MM.1S (cell line): ENCODE data around the gene PCDHGA2.
A peak's percentile ranks its signal among the peaks of the same experiment; 100 is the strongest.

ENCODE experiments used
- DNase-seq: peaks from one replicate; pipeline ENCODE4 v3.0.0-alpha.2; 2015
- H2AFZ ChIP-seq: fragments of 300-600 bp; sonication (generic); 2 replicates; pipeline ENCODE4 v1.6.0; 2016; ENCODE audit warnings: antibody characterized with exemption, low read length
- H3F3A ChIP-seq: fragments of 300-600 bp; sonication (generic); 2 replicates; pipeline ENCODE4 v1.6.1; 2016; ENCODE audit warnings: mild to moderate bottlenecking, antibody characterized with exemption, low read length, moderate library complexity, mixed read lengths; ENCODE audit not compliant: insufficient read depth
- H3K27ac ChIP-seq: fragments of 300-600 bp; sonication (generic); 2 replicates; pipeline ENCODE4 v1.5.1; 2016; ENCODE audit warnings: mild to moderate bottlenecking, low read length
- H3K27me3 ChIP-seq: fragments of 300-600 bp; sonication (generic); replicated peaks from 2 replicates; pipeline ENCODE4 v1.6.0; 2016; ENCODE audit warnings: low read length; ENCODE audit not compliant: insufficient read depth
- H3K36me3 ChIP-seq: fragments of 300-600 bp; sonication (generic); replicated peaks from 2 replicates; pipeline ENCODE4 v1.6.1; 2016; ENCODE audit warnings: mild to moderate bottlenecking, low read length, mixed read lengths; ENCODE audit not compliant: insufficient read depth
- H3K4me1 ChIP-seq: fragments of 300-600 bp; sonication (generic); 2 replicates; pipeline ENCODE4 v1.6.1; 2016; ENCODE audit warnings: low read length, mixed read lengths
- H3K4me2 ChIP-seq: fragments of 300-600 bp; sonication (generic); 2 replicates; pipeline ENCODE4 v1.6.0; 2016; ENCODE audit warnings: low read depth, low read length
- H3K4me3 ChIP-seq: fragments of 300-600 bp; sonication (generic); 2 replicates; pipeline ENCODE4 v1.5.1; 2016; ENCODE audit warnings: low read length, mixed read lengths
- H3K79me2 ChIP-seq: fragments of 300-600 bp; sonication (generic); 2 replicates; pipeline ENCODE4 v1.6.1; 2016; ENCODE audit warnings: mixed run types, low read length, mixed read lengths
- H3K9ac ChIP-seq: fragments of 300-600 bp; sonication (generic); 2 replicates; pipeline ENCODE4 v1.6.1; 2016; ENCODE audit warnings: low read length, mixed read lengths
- H3K9me2 ChIP-seq: fragments of 300-600 bp; sonication (generic); replicated peaks from 2 replicates; pipeline ENCODE4 v1.6.1; 2016; ENCODE audit warnings: mild to moderate bottlenecking, low read length, mixed read lengths; ENCODE audit not compliant: insufficient read depth
- H3K9me3 ChIP-seq: fragments of 300-600 bp; sonication (generic); replicated peaks from 2 replicates; pipeline ENCODE4 v1.6.1; 2016; ENCODE audit warnings: mild to moderate bottlenecking, low read length, mixed read lengths; ENCODE audit not compliant: insufficient read depth
- H4K20me1 ChIP-seq: fragments of 300-600 bp; sonication (generic); 2 replicates; pipeline ENCODE4 v1.6.1; 2016; ENCODE audit warnings: mild to moderate bottlenecking, low read length, moderate library complexity, mixed read lengths; ENCODE audit not compliant: insufficient read depth
- EZH2 ChIP-seq: fragments of 300-600 bp; sonication (generic); optimal IDR thresholded peaks from 2 replicates; pipeline ENCODE3; 2017; ENCODE audit warnings: low read depth, mild to moderate bottlenecking, antibody characterized with exemption, low read length, mixed read lengths
- EZH2phosphoT487 ChIP-seq: fragments of 300-600 bp; sonication (generic); IDR thresholded peaks from 2 replicates; pipeline ENCODE4 v1.6.1; 2018; ENCODE audit warnings: antibody characterized with exemption, low read length
- TF ChIP-seq, protein P1 (sequence below): fragments of 300-600 bp; sonication (generic); IDR thresholded peaks from 2 replicates; pipeline ENCODE4 v1.5.1; 2016; ENCODE audit warnings: antibody characterized with exemption, low read length, mixed read lengths

Gene PCDHGA2

GRCh38 chr5:141319699-141320098, 18.9 kb upstream of the PCDHGA2 start:
- H3K4me1 ChIP-seq = peaks cover 6% of the 10 kb centered on the region
- TF ChIP-seq EZH2 (no peak), EZH2phosphoT487 (no peak)
- TF ChIP-seq, protein P1, sequence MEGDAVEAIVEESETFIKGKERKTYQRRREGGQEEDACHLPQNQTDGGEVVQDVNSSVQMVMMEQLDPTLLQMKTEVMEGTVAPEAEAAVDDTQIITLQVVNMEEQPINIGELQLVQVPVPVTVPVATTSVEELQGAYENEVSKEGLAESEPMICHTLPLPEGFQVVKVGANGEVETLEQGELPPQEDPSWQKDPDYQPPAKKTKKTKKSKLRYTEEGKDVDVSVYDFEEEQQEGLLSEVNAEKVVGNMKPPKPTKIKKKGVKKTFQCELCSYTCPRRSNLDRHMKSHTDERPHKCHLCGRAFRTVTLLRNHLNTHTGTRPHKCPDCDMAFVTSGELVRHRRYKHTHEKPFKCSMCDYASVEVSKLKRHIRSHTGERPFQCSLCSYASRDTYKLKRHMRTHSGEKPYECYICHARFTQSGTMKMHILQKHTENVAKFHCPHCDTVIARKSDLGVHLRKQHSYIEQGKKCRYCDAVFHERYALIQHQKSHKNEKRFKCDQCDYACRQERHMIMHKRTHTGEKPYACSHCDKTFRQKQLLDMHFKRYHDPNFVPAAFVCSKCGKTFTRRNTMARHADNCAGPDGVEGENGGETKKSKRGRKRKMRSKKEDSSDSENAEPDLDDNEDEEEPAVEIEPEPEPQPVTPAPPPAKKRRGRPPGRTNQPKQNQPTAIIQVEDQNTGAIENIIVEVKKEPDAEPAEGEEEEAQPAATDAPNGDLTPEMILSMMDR = no peak
- peaks cover 34% of the 10 kb centered on the region for H3K79me2 ChIP-seq
- H3K36me3 ChIP-seq = peaks cover 22% of the 10 kb centered on the region
- peak overlapping the region; percentile 55 for H3K4me2 ChIP-seq
- peak overlapping the region; percentile 76 for H3K4me3 ChIP-seq
- H3K9me3 ChIP-seq = peaks cover 12% of the 10 kb centered on the region; the same call in 1 of the 2 replicates
- H3K27ac ChIP-seq = no peak overlapping the region
- no peaks in the 10 kb centered on the region for H4K20me1 ChIP-seq
- DNase-seq = no peak
- no peak overlapping the region for H3K9ac ChIP-seq
- H3K9me2 ChIP-seq = no peaks in the 10 kb centered on the region
- peaks cover 8% of the 10 kb centered on the region; the same call in 1 of the 2 replicates for H3F3A ChIP-seq
- H2AFZ ChIP-seq = no peak overlapping the region
- H3K27me3 ChIP-seq = 0 out of 2 replicates have a peak, but pooled peaks cover 5% of the 10 kb centered on the region

GRCh38 chr5:141320225-141321169, 18.1 kb upstream of the PCDHGA2 start, which contains the start of gene TAF7:
Gene TAF7, minus strand, starts transcription at chr5:141320784. Its CDS starts 740 bp downstream, at chr5:141320044.
- peaks cover 5% of the 10 kb centered on the region; the same call in 1 of the 2 replicates for H3F3A ChIP-seq
- 0 out of 2 replicates have a peak, but pooled peaks cover 5% of the 10 kb centered on the region for H3K27me3 ChIP-seq
- peak within 1 kb of the TSS; percentile 63 for H3K4me2 ChIP-seq
- peak within 1 kb of the TSS; percentile 83 for H3K27ac ChIP-seq
- peaks cover 22% of the 10 kb centered on the region for H3K36me3 ChIP-seq
- peaks cover 30% of the 10 kb centered on the region for H3K79me2 ChIP-seq
- H3K9me3 ChIP-seq = peaks cover 12% of the 10 kb centered on the region; the same call in 1 of the 2 replicates
- H3K4me1 ChIP-seq = peaks cover 6% of the 10 kb centered on the region
- H4K20me1 ChIP-seq = no peaks in the 10 kb centered on the region
- DNase-seq = peak; percentile 96
- no peaks in the 10 kb centered on the region for H3K9me2 ChIP-seq
- H2AFZ ChIP-seq = peak within 1 kb of the TSS; percentile 92
- H3K9ac ChIP-seq = peak within 1 kb of the TSS; percentile 88
- no peak for TF ChIP-seq EZH2phosphoT487
- TF ChIP-seq, protein P1 = peak; percentile 92
- peak within 1 kb of the TSS; percentile 76 for H3K4me3 ChIP-seq

GRCh38 chr5:141322261-141322660, 16.3 kb upstream of the PCDHGA2 start:
- Histone ChIP-seq H3K36me3 (peaks cover 22% of the 10 kb centered on the region), H3K4me3 (no peak overlapping the region), H3K9me3 (peaks cover 12% of the 10 kb centered on the region; the same call in 1 of the 2 replicates), H3K4me2 (no peak overlapping the region), H4K20me1 (no peaks in the 10 kb centered on the region), H3K79me2 (peaks cover 28% of the 10 kb centered on the region), H3F3A (peaks cover 5% of the 10 kb centered on the region; the same call in 1 of the 2 replicates), H3K9me2 (no peaks in the 10 kb centered on the region), H3K27me3 (0 out of 2 replicates have a peak, but pooled peaks cover 5% of the 10 kb centered on the region), H3K9ac (no peak overlapping the region), H2AFZ (no peak overlapping the region), H3K27ac (no peak overlapping the region), H3K4me1 (peaks cover 6% of the 10 kb centered on the region)
- TF ChIP-seq, protein P1 = no peak
- TF ChIP-seq EZH2phosphoT487 (no peak), EZH2 (no peak)
- no peak for DNase-seq
